H9 (cell line): ENCODE data around the gene RANBP17. TPM values are rescaled to one million over a fixed set of nuclear protein-coding genes. Genes with fewer than 3 reads are reported as not detected.

Experiments
- DNase-seq: peaks from one replicate; pipeline ENCODE4 v3.0.0-alpha.2; 2017
- H2AFZ ChIP-seq: one replicate; pipeline ENCODE4 v1.6.1; 2013; ENCODE audit warnings: mild to moderate bottlenecking, low read length, control low read depth, moderate library complexity
- H2AK5ac ChIP-seq: 2 replicates; pipeline ENCODE4 v1.6.1; 2013; ENCODE audit warnings: low read length, control low read depth, mixed read lengths; ENCODE audit not compliant: insufficient read length
- H2BK120ac ChIP-seq: one replicate; pipeline ENCODE4 v1.6.1; 2013; ENCODE audit warnings: low read depth, mild to moderate bottlenecking, low read length, control low read depth, inconsistent platforms; ENCODE audit not compliant: poor library complexity, severe bottlenecking
- H2BK12ac ChIP-seq: 2 replicates; pipeline ENCODE4 v1.6.1; 2013; ENCODE audit warnings: low read length, control low read depth, mixed read lengths, low read depth; ENCODE audit not compliant: insufficient read length
- H2BK15ac ChIP-seq: 2 replicates; pipeline ENCODE4 v1.6.1; 2013; ENCODE audit warnings: low read depth, low read length, control low read depth
- H2BK20ac ChIP-seq: one replicate; pipeline ENCODE4 v1.6.1; 2013; ENCODE audit warnings: low read depth, mild to moderate bottlenecking, low read length, control low read depth, inconsistent platforms; ENCODE audit not compliant: poor library complexity, severe bottlenecking
- H2BK5ac ChIP-seq: 2 replicates; pipeline ENCODE4 v1.6.1; 2013; ENCODE audit warnings: low read length, control low read depth, mixed read lengths; ENCODE audit not compliant: insufficient read length
- H3K14ac ChIP-seq: 2 replicates; pipeline ENCODE4 v1.6.1; 2013; ENCODE audit warnings: low read length, control low read depth; ENCODE audit not compliant: insufficient read depth
- H3K18ac ChIP-seq: 2 replicates; pipeline ENCODE4 v1.6.1; 2013; ENCODE audit warnings: low read depth, mild to moderate bottlenecking, mixed read lengths, low read length, control low read depth; ENCODE audit not compliant: insufficient read length
- H3K23ac ChIP-seq: 2 replicates; pipeline ENCODE4 v1.6.1; 2013; ENCODE audit warnings: low read length, control low read depth, mixed read lengths, low read depth; ENCODE audit not compliant: insufficient read length
- H3K23me2 ChIP-seq: 2 replicates; pipeline ENCODE4 v1.6.1; 2013; ENCODE audit warnings: low read depth, mild to moderate bottlenecking, mixed read lengths, low read length, control low read depth; ENCODE audit not compliant: insufficient read length, poor library complexity, severe bottlenecking
- H3K27ac ChIP-seq: 2 replicates; pipeline ENCODE4 v1.5.1; 2013; ENCODE audit warnings: low read length, control low read depth, mixed read lengths, low read depth; ENCODE audit not compliant: insufficient read length
- H3K27me3 ChIP-seq: 2 replicates; pipeline ENCODE4 v1.6.1; 2013; ENCODE audit warnings: low read length, control low read depth, inconsistent platforms; ENCODE audit not compliant: insufficient read depth
- H3K4ac ChIP-seq: 2 replicates; pipeline ENCODE4 v1.6.1; 2013; ENCODE audit warnings: low read depth, mild to moderate bottlenecking, control low read depth, inconsistent platforms, low read length, moderate library complexity
- H3K4me1 ChIP-seq: 2 replicates; pipeline ENCODE4 v1.6.1; 2013; ENCODE audit warnings: low read length, control low read depth, inconsistent platforms; ENCODE audit not compliant: insufficient read depth
- H3K4me2 ChIP-seq: 2 replicates; pipeline ENCODE4 v1.6.1; 2013; ENCODE audit warnings: low read length, control low read depth, mixed read lengths; ENCODE audit not compliant: insufficient read length, insufficient read depth
- H3K56ac ChIP-seq: 2 replicates; pipeline ENCODE4 v1.6.1; 2013; ENCODE audit warnings: low read depth, mild to moderate bottlenecking, mixed read lengths, low read length, control low read depth; ENCODE audit not compliant: insufficient read length
- H3K79me1 ChIP-seq: 2 replicates; pipeline ENCODE4 v1.6.1; 2013; ENCODE audit warnings: low read depth, mild to moderate bottlenecking, moderate library complexity, low read length, control low read depth, inconsistent platforms; ENCODE audit not compliant: insufficient read depth, poor library complexity, severe bottlenecking
- H3K79me2 ChIP-seq: 2 replicates; pipeline ENCODE4 v1.6.1; 2013; ENCODE audit warnings: low read length, control low read depth, inconsistent platforms; ENCODE audit not compliant: insufficient read depth
- H3K9ac ChIP-seq: 2 replicates; pipeline ENCODE4 v1.6.1; 2013; ENCODE audit warnings: low read length, control low read depth, mixed read lengths; ENCODE audit not compliant: insufficient read length; ENCODE audit errors: extremely low read depth
- H3K9me3 ChIP-seq: one replicate; pipeline ENCODE4 v1.6.1; 2013; ENCODE audit warnings: low read depth, low read length, inconsistent platforms; ENCODE audit not compliant: control insufficient read depth
- H3T11ph ChIP-seq: one replicate; pipeline ENCODE4 v1.6.1; 2013; ENCODE audit warnings: mild to moderate bottlenecking, low read length, control low read depth, inconsistent platforms
- H4K20me1 ChIP-seq: one replicate; pipeline ENCODE4 v1.6.1; 2013; ENCODE audit not compliant: control insufficient read depth, insufficient read length, insufficient read depth
- H4K5ac ChIP-seq: 2 replicates; pipeline ENCODE4 v1.6.1; 2013; ENCODE audit warnings: low read depth, mild to moderate bottlenecking, mixed read lengths, low read length, control low read depth; ENCODE audit not compliant: insufficient read length
- H4K8ac ChIP-seq: replicated peaks from 2 replicates; pipeline ENCODE4 v1.6.1; 2013; ENCODE audit warnings: low read length, control low read depth, mixed read lengths, low read depth; ENCODE audit not compliant: insufficient read length
- H4K91ac ChIP-seq: 2 replicates; pipeline ENCODE4 v1.6.1; 2013; ENCODE audit warnings: low read depth, mild to moderate bottlenecking, moderate library complexity, mixed read lengths, low read length, control low read depth; ENCODE audit not compliant: insufficient read length
- H3K27ac Mint-ChIP-seq, 3 experiments: 2 replicates in 2 of 3; 3 replicates in 1 of 3; pipeline ENCODE4 v1.8.0; 2020 to 2021; ENCODE audit warnings: mixed read lengths in 3 of 3, mild to moderate bottlenecking in 1 of 3, moderate library complexity in 1 of 3
- H3K27me3 Mint-ChIP-seq: 2 replicates; pipeline ENCODE4 v1.8.0; 2021; ENCODE audit warnings: low read depth, mild to moderate bottlenecking, moderate library complexity, mixed read lengths
- H3K36me3 Mint-ChIP-seq, 3 experiments: 2 replicates in 2 of 3; 3 replicates in 1 of 3; pipeline ENCODE4 v1.8.0; 2020 to 2021; ENCODE audit warnings: low read depth in 3 of 3, mixed read lengths in 3 of 3; ENCODE audit not compliant: insufficient read depth in 1 of 3
- H3K4me1 Mint-ChIP-seq, 2 experiments: 2 replicates each; pipeline ENCODE4 v1.8.0; 2020; ENCODE audit warnings: mixed read lengths in 2 of 2
- H3K4me3 Mint-ChIP-seq, 2 experiments: 2 replicates in 1 of 2; 3 replicates in 1 of 2; pipeline ENCODE4 v1.8.0; 2020 to 2021; ENCODE audit warnings: mild to moderate bottlenecking in 2 of 2, mixed read lengths in 2 of 2, moderate library complexity in 1 of 2
- H3K9me3 Mint-ChIP-seq, 2 experiments: 2 replicates in 1 of 2; 3 replicates in 1 of 2; pipeline ENCODE4 v1.8.0; 2020; ENCODE audit warnings: mild to moderate bottlenecking in 2 of 2, mixed read lengths in 2 of 2, moderate library complexity in 1 of 2
- CTCF ChIP-seq: fragments of 200-600 bp; sonication (generic); conservative IDR thresholded peaks from 3 replicates; pipeline ENCODE4 v1.8.0; 2021; ENCODE audit warnings: antibody characterized with exemption, mild to moderate bottlenecking
- WGBS: extraction: QIAGEN DNeasy Blood & Tissue Kit; methylation state at CpG from one replicate; pipeline ENCODE4 v1.1.7; 2013; ENCODE audit warnings: missing lambda C conversion rate, low lambda C conversion rate, mixed read lengths; ENCODE audit not compliant: insufficient read length; ENCODE audit errors: extremely low coverage; 5-methylcytosine and 5-hydroxymethylcytosine counted together
- total RNA-seq: library from RNA; stranded (reverse); gene quantifications from 2 replicates; pipeline ENCODE4 v1.2.1, GENCODE V29; 2021

Gene RANBP17
- total RNA-seq, 1 experiment from 2014 or later: 16.5 TPM

GRCh38 chr5:171275841-171276544 is 414.2 kb downstream of the RANBP17 start:
- H3K27ac Mint-ChIP-seq: no peak overlapping the region
- H3K56ac ChIP-seq: no peak overlapping the region
- no peak overlapping the region for H2BK12ac ChIP-seq
- no peak overlapping the region for H2AFZ ChIP-seq
- H2AK5ac ChIP-seq: no peak overlapping the region
- H3K79me2 ChIP-seq: no peaks in the 10 kb centered on the region
- H3K4ac ChIP-seq: no peak overlapping the region
- no peaks in the 10 kb centered on the region for H3K9me3 ChIP-seq
- no peaks in the 10 kb centered on the region for H3K79me1 ChIP-seq
- no peak overlapping the region for H4K5ac ChIP-seq
- H3K14ac ChIP-seq: no peak overlapping the region
- no peak overlapping the region for H3T11ph ChIP-seq
- H3K27ac ChIP-seq: no peak overlapping the region
- no peak overlapping the region for H3K23ac ChIP-seq
- H2BK20ac ChIP-seq: no peak overlapping the region
- TF ChIP-seq CTCF: no peak
- no peak overlapping the region for H3K18ac ChIP-seq
- H2BK120ac ChIP-seq: no peak overlapping the region
- H4K20me1 ChIP-seq: no peaks in the 10 kb centered on the region
- DNase-seq: no peak
- no peaks in the 10 kb centered on the region for H3K4me1 ChIP-seq
- no peak overlapping the region for H4K8ac ChIP-seq
- H3K27me3 ChIP-seq: no peaks in the 10 kb centered on the region
- H3K9me3 Mint-ChIP-seq: no peaks in the 10 kb centered on the region
- no peak overlapping the region for H3K9ac ChIP-seq
- WGBS: no CpG with 5 or more reads among the region's 5 CpGs
- no peak overlapping the region for H2BK5ac ChIP-seq
- H3K4me2 ChIP-seq: no peak overlapping the region
- H4K91ac ChIP-seq: no peak overlapping the region
- H3K27me3 Mint-ChIP-seq: no peaks in the 10 kb centered on the region
- H3K4me3 Mint-ChIP-seq: no peak overlapping the region
- H2BK15ac ChIP-seq: no peak overlapping the region
- peaks cover 2 to 6% of the 10 kb centered on the region in 2 experiments for H3K4me1 Mint-ChIP-seq
- H3K23me2 ChIP-seq: no peaks in the 10 kb centered on the region
- no peaks in the 10 kb centered on the region for H3K36me3 Mint-ChIP-seq
